ENCODE data around the gene PCDHGA1. TPM values are rescaled to one million over a fixed set of nuclear protein-coding genes. Genes with fewer than 3 reads are reported as not detected.

PCDHGA1 gene
- total and polyA plus RNA-seq, 2 of the 4 experiments (the other 2 are of a cell fraction), result 0.90 to 0.92 TPM

GRCh38 chr5:141483902-141484301 lies 153.6 kb downstream of the PCDHGA1 start:
- H3K4me1 ChIP-seq (ENCODE audit: control insufficient read depth, insufficient read depth, low read length), result peaks cover 12% of the 10 kb centered on the region
- no peak overlapping the region for H3K4me2 ChIP-seq (ENCODE audit: low read depth, low read length)
- no peak overlapping the region for H2AK5ac ChIP-seq (ENCODE audit: low read depth, low read length)
- intact Hi-C loops (cut with micrococcal nuclease), result no loop called here
- peaks cover 24% of the 10 kb centered on the region; the same call in 1 of the 2 replicates for H3K36me3 ChIP-seq (ENCODE audit: control insufficient read depth, insufficient read depth, low read length)
- ATAC-seq (ENCODE audit: low read depth), result no peak
- no peak overlapping the region for H4K91ac ChIP-seq (ENCODE audit: insufficient read depth, low read depth, low read length)
- no peak overlapping the region for H3K27ac ChIP-seq (ENCODE audit: insufficient read depth, low read length)
- TF ChIP-seq, protein P1, sequence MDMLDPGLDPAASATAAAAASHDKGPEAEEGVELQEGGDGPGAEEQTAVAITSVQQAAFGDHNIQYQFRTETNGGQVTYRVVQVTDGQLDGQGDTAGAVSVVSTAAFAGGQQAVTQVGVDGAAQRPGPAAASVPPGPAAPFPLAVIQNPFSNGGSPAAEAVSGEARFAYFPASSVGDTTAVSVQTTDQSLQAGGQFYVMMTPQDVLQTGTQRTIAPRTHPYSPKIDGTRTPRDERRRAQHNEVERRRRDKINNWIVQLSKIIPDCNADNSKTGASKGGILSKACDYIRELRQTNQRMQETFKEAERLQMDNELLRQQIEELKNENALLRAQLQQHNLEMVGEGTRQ (IDR thresholded peaks at IDR 0.05; ENCODE audit: low read depth, low read length), result no peak
- no peak for TF ChIP-seq MAZ (IDR thresholded peaks at IDR 0.05; ENCODE audit: borderline replicate concordance, low read depth, low read length)
- no peak for TF ChIP-seq CHD1 (IDR thresholded peaks at IDR 0.05; ENCODE audit: low read depth, low read length)
- no peak for TF ChIP-seq NFE2L2 (IDR thresholded peaks at IDR 0.05; ENCODE audit: low read depth, low read length)
- no peak for TF ChIP-seq RCOR1 (IDR thresholded peaks at IDR 0.05; ENCODE audit: insufficient replicate concordance, low read length)
- no peak for TF ChIP-seq RAD21 (IDR thresholded peaks at IDR 0.05; ENCODE audit: low read length)
- TF ChIP-seq, protein P2, sequence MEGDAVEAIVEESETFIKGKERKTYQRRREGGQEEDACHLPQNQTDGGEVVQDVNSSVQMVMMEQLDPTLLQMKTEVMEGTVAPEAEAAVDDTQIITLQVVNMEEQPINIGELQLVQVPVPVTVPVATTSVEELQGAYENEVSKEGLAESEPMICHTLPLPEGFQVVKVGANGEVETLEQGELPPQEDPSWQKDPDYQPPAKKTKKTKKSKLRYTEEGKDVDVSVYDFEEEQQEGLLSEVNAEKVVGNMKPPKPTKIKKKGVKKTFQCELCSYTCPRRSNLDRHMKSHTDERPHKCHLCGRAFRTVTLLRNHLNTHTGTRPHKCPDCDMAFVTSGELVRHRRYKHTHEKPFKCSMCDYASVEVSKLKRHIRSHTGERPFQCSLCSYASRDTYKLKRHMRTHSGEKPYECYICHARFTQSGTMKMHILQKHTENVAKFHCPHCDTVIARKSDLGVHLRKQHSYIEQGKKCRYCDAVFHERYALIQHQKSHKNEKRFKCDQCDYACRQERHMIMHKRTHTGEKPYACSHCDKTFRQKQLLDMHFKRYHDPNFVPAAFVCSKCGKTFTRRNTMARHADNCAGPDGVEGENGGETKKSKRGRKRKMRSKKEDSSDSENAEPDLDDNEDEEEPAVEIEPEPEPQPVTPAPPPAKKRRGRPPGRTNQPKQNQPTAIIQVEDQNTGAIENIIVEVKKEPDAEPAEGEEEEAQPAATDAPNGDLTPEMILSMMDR (conservative IDR thresholded peaks at IDR 0.05; ENCODE audit: low read depth, low read length), result no peak
- no peak for TF ChIP-seq RFX5 (IDR thresholded peaks at IDR 0.05; ENCODE audit: low read depth, low read length)
- TF ChIP-seq CEBPB (IDR thresholded peaks at IDR 0.05; ENCODE audit: low read depth, low read length), result no peak
- TF ChIP-seq, protein P3, sequence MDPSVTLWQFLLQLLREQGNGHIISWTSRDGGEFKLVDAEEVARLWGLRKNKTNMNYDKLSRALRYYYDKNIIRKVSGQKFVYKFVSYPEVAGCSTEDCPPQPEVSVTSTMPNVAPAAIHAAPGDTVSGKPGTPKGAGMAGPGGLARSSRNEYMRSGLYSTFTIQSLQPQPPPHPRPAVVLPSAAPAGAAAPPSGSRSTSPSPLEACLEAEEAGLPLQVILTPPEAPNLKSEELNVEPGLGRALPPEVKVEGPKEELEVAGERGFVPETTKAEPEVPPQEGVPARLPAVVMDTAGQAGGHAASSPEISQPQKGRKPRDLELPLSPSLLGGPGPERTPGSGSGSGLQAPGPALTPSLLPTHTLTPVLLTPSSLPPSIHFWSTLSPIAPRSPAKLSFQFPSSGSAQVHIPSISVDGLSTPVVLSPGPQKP (IDR thresholded peaks at IDR 0.05; ENCODE audit: borderline replicate concordance, low read depth, low read length), result no peak
- TF ChIP-seq MAFK (IDR thresholded peaks at IDR 0.05; ENCODE audit: low read depth, low read length), result no peak
- TF ChIP-seq SMC3 (IDR thresholded peaks at IDR 0.05; ENCODE audit: low read depth, low read length), result no peak
- no peak for TF ChIP-seq FOS (IDR thresholded peaks at IDR 0.05; ENCODE audit: low read depth, low read length)
- no peak for TF ChIP-seq BHLHE40 (IDR thresholded peaks at IDR 0.05; ENCODE audit: low read depth, low read length)
- no peak for TF ChIP-seq MXI1 (IDR thresholded peaks at IDR 0.05; ENCODE audit: borderline replicate concordance, low read depth, low read length)
- TF ChIP-seq POLR2A (IDR thresholded peaks at IDR 0.05; ENCODE audit: low read depth, low read length), result no peak
- dilution Hi-C loops (cut with HindIII; ENCODE audit: low sequenced_read_pairs, unreplicated experiment), result no loop called here
- no peak overlapping the region for H2AFZ ChIP-seq (replicated peaks; ENCODE audit: low read length, poor library complexity)
- H2BK120ac ChIP-seq (ENCODE audit: low read depth, low read length), result no peak overlapping the region
- no peak overlapping the region for H2BK20ac ChIP-seq (ENCODE audit: low read depth, low read length)
- H2BK15ac ChIP-seq (ENCODE audit: low read depth, low read length), result no peak overlapping the region
- H3K9me1 ChIP-seq (ENCODE audit: insufficient read depth, low read length), result peaks cover 19% of the 10 kb centered on the region; the same call in 1 of the 2 replicates
- no peak overlapping the region for H3K56ac ChIP-seq (ENCODE audit: extremely low read depth, insufficient read depth, low read length)
- BruUV-seq (replicated peaks), result no TSS peak
- no peak overlapping the region for H3K4me3 ChIP-seq (ENCODE audit: insufficient read depth, low read depth, low read length)
- POLR2A ChIA-PET (ENCODE audit: unreplicated experiment), result interaction anchor here (0.6 kb wide), 1 partner anchor 11 kb away, joined by 3 read pairs; no protein-coding TSS in a partner anchor
- no peaks in the 10 kb centered on the region; the same call in 1 of the 2 replicates for H3K9me3 ChIP-seq (ENCODE audit: control insufficient read depth, insufficient read depth, low read length)
- in situ Hi-C loops (cut with MboI; ENCODE audit: low sequenced_read_pairs), result no loop called here
- no peaks in the 10 kb centered on the region for H3K27me3 ChIP-seq (ENCODE audit: control insufficient read depth, insufficient read depth, low read length)
- no peak overlapping the region for H3K9ac ChIP-seq (ENCODE audit: low read depth, low read length)
- no peak overlapping the region for H4K8ac ChIP-seq (ENCODE audit: low read depth in 2 of 2, low read length in 2 of 2)
- peaks cover 54% of the 10 kb centered on the region for H4K20me1 ChIP-seq (ENCODE audit: insufficient read depth, low read length)
- no peak overlapping the region for H3K18ac ChIP-seq (ENCODE audit: low read depth, low read length)
- H3K14ac ChIP-seq (replicated peaks; ENCODE audit: low read depth, low read length), result no peak overlapping the region
- no peak for DNase-seq
- no peak overlapping the region for H2AK9ac ChIP-seq (replicated peaks; ENCODE audit: low read depth, low read length, poor library complexity)
- WGBS, 2 experiments (ENCODE audit: extremely low coverage in 2 of 2, insufficient read length in 1 of 2), result no CpG with 5 or more reads among the region's 3 CpGs
- H2BK5ac ChIP-seq (ENCODE audit: low read depth, low read length, poor library complexity, severe bottlenecking), result no peak overlapping the region
- H4K5ac ChIP-seq (ENCODE audit: low read depth, low read length), result no peak overlapping the region
- H3K79me1 ChIP-seq (ENCODE audit: low read depth in 1 of 2, low read length in 2 of 2), result peaks cover 32 to 83% of the 10 kb centered on the region in 2 experiments
- no peak overlapping the region for H3K23ac ChIP-seq (ENCODE audit: low read depth, low read length)
- CTCF ChIA-PET, result interaction anchor here (0.7 kb wide), 1 partner anchor 63 kb away, joined by 3 read pairs; the partner anchor contains the start of gene PCDHGA11
- H3K4ac ChIP-seq (ENCODE audit: low read depth, low read length), result no peak overlapping the region
